ENCODE results near the gene ITPKC. TPM values are rescaled to one million over a fixed set of nuclear protein-coding genes. Genes with fewer than 3 reads are reported as not detected.
A peak's percentile ranks its signal among the peaks of the same experiment; 100 is the strongest.
"Not testable (repeated sequence)": the region's sequence is repeated elsewhere in the genome, so short reads cannot be mapped to it uniquely, and the experiment has no call there.

Gene ITPKC
- total RNA-seq, 2 experiments from 2014 or later, result 6.6 to 6.8 TPM

DNA sequence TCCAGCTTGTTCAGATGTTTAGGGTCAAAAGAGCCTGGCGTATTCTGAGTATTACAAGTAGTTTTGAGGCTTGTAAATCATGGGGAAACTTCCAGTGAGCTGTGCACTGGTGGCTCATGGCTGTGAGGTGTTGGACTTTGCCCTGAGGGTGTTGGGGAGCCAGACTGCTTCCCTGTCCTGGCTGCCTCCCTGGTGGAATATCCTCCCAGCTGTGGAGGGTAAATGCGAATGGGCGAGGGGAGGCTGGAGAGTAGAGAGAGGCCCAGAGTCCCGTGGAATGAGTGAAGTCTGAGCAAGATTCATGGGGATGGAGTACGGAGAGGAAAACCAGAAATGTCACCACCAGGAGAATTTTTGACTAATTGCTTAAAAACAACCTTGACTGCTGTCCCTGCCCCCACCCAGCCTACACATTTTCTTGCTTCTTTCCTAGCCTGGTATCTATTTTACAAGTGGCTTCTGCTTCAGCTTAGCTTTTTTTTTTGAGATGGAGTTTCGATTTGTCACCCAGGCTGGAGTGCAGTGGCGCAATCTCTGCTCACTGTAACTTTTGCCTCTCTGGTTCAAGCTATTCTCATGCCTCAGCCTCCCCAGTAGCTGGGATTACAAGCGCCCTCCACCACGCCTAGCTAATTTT, 37.8 kb downstream of the ITPKC start:
- Mint-ChIP-seq H3K4me1 (peaks cover 56% of the 10 kb centered on the region), H3K27ac (peak overlapping the region; percentile 91), H3K27me3 (no peaks in the 10 kb centered on the region), H3K9me3 (no peaks in the 10 kb centered on the region), H3K4me3 (peak overlapping the region; percentile 79), H3K36me3 (ENCODE audit: low read depth) (peaks cover 74% of the 10 kb centered on the region)
- CTCF ChIA-PET, result interaction anchor here (0.8 to 7.8 kb wide), 6 partner anchors 23 to 92 kb away, joined by 3 to 48 read pairs (median 7); partner anchors contain the start of genes EGLN2 and RAB4B
- peak; percentile 56 for DNase-seq
- POLR2A ChIA-PET, result interaction anchor here (1.0 to 14.2 kb wide), 7 partner anchors 9 to 149 kb away, joined by 3 to 244 read pairs (median 17); partner anchors contain the start of genes COQ8B, EGLN2, ITPKC and MIA

DNA sequence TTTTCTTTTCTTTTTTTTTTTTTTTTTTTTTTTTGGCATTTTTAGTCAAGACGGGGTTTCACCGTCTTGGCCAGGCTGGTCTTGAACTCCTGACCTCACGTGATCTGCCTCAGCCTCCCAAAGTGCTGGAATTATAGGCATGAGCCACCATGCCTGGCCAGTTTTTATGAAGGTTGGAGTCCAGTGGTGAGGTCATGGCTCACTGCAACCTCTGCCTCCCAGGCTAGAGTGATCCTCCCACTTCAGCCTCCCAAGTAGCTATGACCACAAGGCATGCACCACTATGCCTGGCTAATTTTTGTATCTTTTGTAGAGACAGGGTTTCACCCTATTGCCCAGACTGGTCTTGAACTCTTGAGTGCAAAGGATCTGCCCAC, 38.3 kb downstream of the ITPKC start:
- POLR2A ChIA-PET, result interaction anchor here (1.4 to 14.2 kb wide), 5 partner anchors 16 to 51 kb away, joined by 3 to 244 read pairs (median 34); partner anchors contain the start of genes COQ8B, EGLN2, ITPKC and MIA
- H3K9me3 Mint-ChIP-seq, result no peaks in the 10 kb centered on the region
- CTCF ChIA-PET, result interaction anchor here (0.6 to 7.8 kb wide), 5 partner anchors 22 to 679 kb away, joined by 3 to 48 read pairs (median 6); partner anchors contain the start of gene RAB4B
- peaks cover 54% of the 10 kb centered on the region for H3K4me1 Mint-ChIP-seq
- H3K4me3 Mint-ChIP-seq, result peak overlapping the region; percentile 79
- DNase-seq, result no peak
- H3K27me3 Mint-ChIP-seq, result no peaks in the 10 kb centered on the region
- peak overlapping the region; percentile 75 for H3K27ac Mint-ChIP-seq
- peaks cover 73% of the 10 kb centered on the region for H3K36me3 Mint-ChIP-seq (ENCODE audit: low read depth)

DNA sequence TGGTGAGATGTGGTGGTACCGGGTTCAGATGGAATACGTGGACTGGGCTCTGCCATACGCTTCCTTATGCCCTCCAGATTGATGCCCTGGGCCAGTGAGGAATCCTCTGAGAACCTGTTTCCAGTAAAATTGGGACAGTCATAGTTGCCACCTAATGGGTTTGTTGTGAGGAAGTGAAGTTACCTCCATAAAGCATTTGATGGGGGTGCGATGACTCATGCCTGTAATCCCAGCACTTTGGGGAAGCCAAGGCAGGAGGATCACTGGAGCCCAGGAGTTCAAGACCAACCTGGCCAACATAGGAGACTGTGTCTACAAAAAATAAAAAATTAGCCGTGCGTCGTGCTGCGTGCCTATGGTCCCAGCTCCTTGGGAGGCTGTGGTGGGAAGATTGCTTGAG, 38.9 kb downstream of the ITPKC start:
- no peak for DNase-seq
- Mint-ChIP-seq H3K9me3 (no peaks in the 10 kb centered on the region), H3K36me3 (ENCODE audit: low read depth) (peaks cover 76% of the 10 kb centered on the region), H3K27me3 (no peaks in the 10 kb centered on the region), H3K4me1 (peaks cover 57% of the 10 kb centered on the region), H3K27ac (peak overlapping the region; percentile 75), H3K4me3 (peak overlapping the region; percentile 79)
- POLR2A ChIA-PET, result interaction anchor here (1.0 to 14.2 kb wide), 7 partner anchors 11 to 50 kb away, joined by 3 to 244 read pairs (median 15); partner anchors contain the start of genes COQ8B, EGLN2, ITPKC and MIA
- CTCF ChIA-PET, result interaction anchor here (0.6 to 7.8 kb wide), 5 partner anchors 22 to 678 kb away, joined by 4 to 48 read pairs (median 6); partner anchors contain the start of gene RAB4B

DNA sequence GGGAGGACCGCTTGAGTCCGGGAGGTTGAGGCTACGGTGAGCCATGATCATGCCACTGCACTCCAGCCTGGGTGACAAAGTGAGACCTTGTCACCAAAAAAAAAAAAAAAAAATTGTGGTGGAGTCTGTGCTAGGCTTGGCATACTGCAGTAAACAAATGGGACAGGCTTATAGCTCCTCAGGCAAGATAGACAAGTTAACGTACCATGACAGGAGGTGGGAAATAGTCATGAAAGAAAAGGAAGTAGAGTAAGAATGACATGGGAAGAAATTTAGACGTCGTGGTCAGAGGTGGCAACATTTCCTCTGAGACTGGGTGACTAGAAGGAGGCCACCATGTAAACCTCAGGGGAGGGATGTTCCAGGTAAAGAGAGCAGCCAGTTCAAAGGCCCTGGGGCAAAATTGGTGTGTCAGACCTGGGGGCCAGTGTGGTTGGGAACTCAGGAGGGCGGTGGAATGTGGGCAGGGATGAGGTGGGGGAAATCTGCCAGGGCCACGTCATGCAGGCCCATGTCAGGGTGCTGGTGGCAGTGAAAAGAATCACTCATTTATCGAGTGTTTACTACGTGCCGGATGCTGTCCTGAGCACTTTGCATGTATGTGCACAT, 39.7 kb downstream of the ITPKC start:
- H3K27me3 Mint-ChIP-seq, result no peaks in the 10 kb centered on the region
- H3K36me3 Mint-ChIP-seq (ENCODE audit: low read depth), result peaks cover 76% of the 10 kb centered on the region
- no peaks in the 10 kb centered on the region for H3K9me3 Mint-ChIP-seq
- peak overlapping the region; percentile 31 for H3K4me3 Mint-ChIP-seq
- peak overlapping the region; percentile 75 for H3K27ac Mint-ChIP-seq
- ChIA-PET POLR2A (interaction anchor here (1.0 to 14.2 kb wide), 5 partner anchors 10 to 49 kb away, joined by 3 to 244 read pairs (median 6); partner anchors contain the start of genes EGLN2, MIA and RAB4B), CTCF (interaction anchor here (1.2 to 7.8 kb wide), 3 partner anchors 21 to 122 kb away, joined by 4 to 48 read pairs (median 40); partner anchors contain the start of gene RAB4B)
- H3K4me1 Mint-ChIP-seq, result peaks cover 60% of the 10 kb centered on the region
- DNase-seq, result peak; percentile 43

DNA sequence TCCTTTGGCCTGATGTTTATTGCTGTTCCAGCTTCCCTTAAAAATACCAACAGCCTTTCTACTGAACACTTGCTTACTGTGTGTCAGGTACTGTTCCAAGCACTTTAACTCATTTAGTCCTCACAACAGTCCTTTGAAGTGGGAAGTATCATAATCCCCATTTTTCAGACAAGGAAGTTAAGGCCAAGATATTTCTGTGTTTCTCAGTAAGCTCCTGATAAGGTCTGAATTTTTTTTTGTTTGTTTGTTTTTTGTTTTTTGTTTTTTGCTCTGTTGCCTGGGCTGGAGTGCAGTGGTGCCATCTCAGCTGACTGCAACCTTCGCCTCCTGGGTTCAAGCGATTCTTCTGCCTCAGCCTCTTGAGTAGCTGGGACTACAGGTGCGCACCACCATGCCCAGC, 41.6 kb downstream of the ITPKC start:
- H3K27ac Mint-ChIP-seq, result no peak overlapping the region
- CTCF ChIA-PET, result interaction anchor here (0.8 to 1.6 kb wide), 2 partner anchors 9 to 48 kb away, joined by 3 read pairs; no protein-coding TSS in a partner anchor
- DNase-seq, result no peak
- H3K27me3 Mint-ChIP-seq, result no peaks in the 10 kb centered on the region
- H3K9me3 Mint-ChIP-seq, result no peaks in the 10 kb centered on the region
- peaks cover 62% of the 10 kb centered on the region for H3K4me1 Mint-ChIP-seq
- no peak overlapping the region for H3K4me3 Mint-ChIP-seq
- H3K36me3 Mint-ChIP-seq (ENCODE audit: low read depth), result peaks cover 83% of the 10 kb centered on the region
- POLR2A ChIA-PET, result interaction anchor here (1.1 to 14.2 kb wide), 3 partner anchors 8 to 44 kb away, joined by 3 to 244 read pairs (median 15); partner anchors contain the start of genes MIA and RAB4B

DNA sequence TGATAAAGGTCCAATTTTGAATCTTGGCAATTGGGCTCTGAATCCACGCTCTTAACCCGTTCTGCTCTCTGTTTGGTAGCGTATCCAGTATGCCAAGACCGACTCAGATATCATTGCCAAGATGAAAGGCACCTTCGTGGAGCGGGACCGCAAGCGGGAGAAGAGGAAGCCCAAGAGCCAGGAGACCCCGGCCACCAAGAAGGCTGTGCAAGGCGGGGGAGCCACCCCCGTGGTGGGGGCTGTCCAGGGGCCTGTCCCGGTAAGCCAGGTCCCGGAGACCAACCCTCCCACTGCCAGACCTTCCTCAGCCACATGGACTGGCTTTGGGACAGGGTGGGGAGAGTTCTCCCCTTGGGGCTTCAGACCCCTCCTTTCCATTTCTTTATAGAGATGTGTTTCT, 42.4 kb downstream of the ITPKC start:
- CTCF ChIA-PET, result no interaction called here
- H3K27me3 Mint-ChIP-seq, result no peaks in the 10 kb centered on the region

DNA sequence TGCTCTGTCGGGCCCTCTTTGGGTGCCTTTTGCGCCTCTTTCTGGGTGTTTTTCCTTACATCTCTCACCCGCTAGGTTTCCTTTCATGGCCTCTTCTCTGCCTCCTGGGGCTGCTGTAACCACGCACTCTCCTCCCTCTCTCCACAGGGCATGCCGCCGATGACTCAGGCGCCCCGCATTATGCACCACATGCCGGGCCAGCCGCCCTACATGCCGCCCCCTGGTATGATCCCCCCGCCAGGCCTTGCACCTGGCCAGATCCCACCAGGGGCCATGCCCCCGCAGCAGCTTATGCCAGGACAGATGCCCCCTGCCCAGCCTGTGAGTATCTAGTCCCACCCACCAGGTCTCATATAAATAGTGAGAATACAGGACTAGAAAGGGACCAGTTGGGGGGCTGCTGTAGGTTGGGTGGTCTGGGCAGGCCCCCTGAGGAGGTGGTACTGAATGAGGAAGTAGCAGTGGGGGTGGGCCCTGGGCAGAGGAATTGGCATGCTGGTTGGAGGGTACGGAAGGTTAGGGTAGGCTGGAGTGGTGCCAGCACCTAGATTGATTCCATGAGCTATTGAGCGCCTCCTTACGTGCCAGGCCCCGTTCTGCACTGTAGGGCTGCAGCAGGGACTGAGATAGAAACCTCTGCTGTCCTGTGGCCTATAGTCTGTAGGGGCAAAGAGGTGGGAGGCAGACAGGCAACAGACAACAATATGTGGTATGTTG, 46.0 kb downstream of the ITPKC start:
- POLR2A ChIA-PET, result interaction anchor here (1.0 to 1.3 kb wide), 2 partner anchors 9 to 13 kb away, joined by 4 read pairs; partner anchors contain the start of gene ACTMAP

More for the DNA sequence above, 42.4 kb downstream of the ITPKC start:
- peak overlapping the region; percentile 2 for H3K27ac Mint-ChIP-seq
- peaks cover 66% of the 10 kb centered on the region for H3K4me1 Mint-ChIP-seq
- H3K36me3 Mint-ChIP-seq (ENCODE audit: low read depth), result peaks cover 87% of the 10 kb centered on the region
- no peak overlapping the region for H3K4me3 Mint-ChIP-seq
- H3K9me3 Mint-ChIP-seq, result no peaks in the 10 kb centered on the region
- POLR2A ChIA-PET, result interaction anchor here (14.2 kb wide), 1 partner anchor 18 kb away, joined by 244 read pairs; the partner anchor contains the start of genes MIA and RAB4B
- DNase-seq, result no peak

DNA sequence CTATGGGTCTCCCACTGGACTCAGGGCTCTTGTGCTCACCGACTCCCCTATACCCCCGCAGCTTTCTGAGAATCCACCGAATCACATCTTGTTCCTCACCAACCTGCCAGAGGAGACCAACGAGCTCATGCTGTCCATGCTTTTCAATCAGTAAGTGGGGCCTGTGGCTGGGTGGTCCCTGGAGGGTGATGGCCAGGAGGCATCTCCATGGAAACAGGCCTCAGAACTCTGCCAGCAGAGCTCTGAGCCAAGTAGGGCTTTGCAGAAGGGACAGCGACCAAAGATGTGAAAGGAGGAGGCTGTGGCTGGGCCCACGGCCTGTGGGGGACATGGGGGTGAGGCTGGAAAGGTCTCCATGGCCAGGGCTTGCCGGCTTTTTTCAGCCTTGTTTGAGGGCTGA, 46.6 kb downstream of the ITPKC start:
- Mint-ChIP-seq H3K27ac (no peak overlapping the region), H3K36me3 (ENCODE audit: low read depth) (peaks cover 76% of the 10 kb centered on the region), H3K4me1 (peaks cover 39% of the 10 kb centered on the region), H3K4me3 (no peak overlapping the region), H3K27me3 (no peaks in the 10 kb centered on the region), H3K9me3 (no peaks in the 10 kb centered on the region)
- ChIA-PET POLR2A (interaction anchor here (1.0 to 1.3 kb wide), 2 partner anchors 9 to 14 kb away, joined by 4 read pairs; partner anchors contain the start of gene ACTMAP), CTCF (no interaction called here)
- no peak for DNase-seq

More for the DNA sequence above, 46.0 kb downstream of the ITPKC start:
- Mint-ChIP-seq H3K4me3 (no peak overlapping the region), H3K4me1 (peaks cover 44% of the 10 kb centered on the region), H3K27me3 (no peaks in the 10 kb centered on the region), H3K36me3 (ENCODE audit: low read depth) (peaks cover 82% of the 10 kb centered on the region), H3K9me3 (no peaks in the 10 kb centered on the region), H3K27ac (peak overlapping the region; percentile 34)
- DNase-seq, result no peak
- CTCF ChIA-PET, result no interaction called here

DNA sequence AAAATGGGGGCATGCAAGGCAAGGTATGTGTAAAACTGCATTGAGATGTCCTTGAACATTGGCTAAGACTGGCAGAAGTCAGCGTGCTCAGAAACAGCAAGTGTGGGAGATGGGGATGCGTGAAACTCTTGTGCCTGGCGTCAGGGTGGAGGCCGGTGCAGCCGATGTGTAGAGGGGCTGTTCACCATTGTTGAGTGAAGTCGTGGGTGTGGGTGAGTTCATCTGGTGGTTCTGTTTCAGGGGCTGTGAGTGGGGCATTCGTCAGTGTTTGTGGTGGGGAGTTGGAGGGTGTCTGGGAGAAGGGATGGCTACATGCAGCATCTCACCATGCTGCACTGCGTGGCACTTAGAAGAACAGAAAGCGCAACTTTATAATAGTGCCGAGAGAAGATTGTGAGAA, 47.1 kb downstream of the ITPKC start:
- CTCF ChIA-PET, result no interaction called here
- H3K9me3 Mint-ChIP-seq, result no peaks in the 10 kb centered on the region
- POLR2A ChIA-PET, result interaction anchor here (1.3 kb wide), 1 partner anchor 10 kb away, joined by 4 read pairs; no protein-coding TSS in a partner anchor
- H3K36me3 Mint-ChIP-seq (ENCODE audit: low read depth), result peaks cover 78% of the 10 kb centered on the region
- H3K27ac Mint-ChIP-seq, result peak overlapping the region; percentile 4
- no peak for DNase-seq
- H3K4me3 Mint-ChIP-seq, result no peak overlapping the region
- H3K4me1 Mint-ChIP-seq, result peaks cover 39% of the 10 kb centered on the region
- H3K27me3 Mint-ChIP-seq, result no peaks in the 10 kb centered on the region

DNA sequence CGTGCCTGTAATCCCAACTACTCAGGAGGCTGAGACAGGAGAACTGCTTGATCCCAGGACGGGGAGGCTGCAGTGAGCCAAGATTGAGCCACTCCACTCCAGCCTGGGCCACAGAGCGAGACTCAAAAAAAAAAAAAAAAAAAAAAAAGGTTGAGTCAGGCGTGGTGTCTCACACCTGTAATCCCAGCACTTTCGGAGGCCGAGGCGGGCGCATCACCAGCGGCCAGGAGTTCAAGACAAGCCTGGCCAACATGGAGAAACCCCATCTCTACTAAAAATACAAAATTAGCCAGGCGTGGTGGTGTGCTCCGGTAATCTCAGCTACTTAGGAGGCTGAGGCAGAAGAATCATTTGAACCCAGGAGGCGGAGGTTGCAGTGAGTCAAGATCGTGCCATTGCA, 49.5 kb downstream of the ITPKC start:
- ChIA-PET POLR2A (interaction anchor here (1.1 to 2.6 kb wide), 4 partner anchors 9 to 16 kb away, joined by 3 to 15 read pairs (median 6); partner anchors contain the start of genes ACTMAP, RAB4B and SNRPA), CTCF (interaction anchor here (1.2 kb wide), 1 partner anchor 9 kb away, joined by 3 read pairs; no protein-coding TSS in a partner anchor)
- H3K36me3 Mint-ChIP-seq (ENCODE audit: low read depth), result peaks cover 69% of the 10 kb centered on the region
- DNase-seq, H3K4me3 Mint-ChIP-seq, H3K27me3 Mint-ChIP-seq, H3K9me3 Mint-ChIP-seq, H3K27ac Mint-ChIP-seq: not testable (repeated sequence)
- H3K4me1 Mint-ChIP-seq, result peaks cover 35% of the 10 kb centered on the region

DNA sequence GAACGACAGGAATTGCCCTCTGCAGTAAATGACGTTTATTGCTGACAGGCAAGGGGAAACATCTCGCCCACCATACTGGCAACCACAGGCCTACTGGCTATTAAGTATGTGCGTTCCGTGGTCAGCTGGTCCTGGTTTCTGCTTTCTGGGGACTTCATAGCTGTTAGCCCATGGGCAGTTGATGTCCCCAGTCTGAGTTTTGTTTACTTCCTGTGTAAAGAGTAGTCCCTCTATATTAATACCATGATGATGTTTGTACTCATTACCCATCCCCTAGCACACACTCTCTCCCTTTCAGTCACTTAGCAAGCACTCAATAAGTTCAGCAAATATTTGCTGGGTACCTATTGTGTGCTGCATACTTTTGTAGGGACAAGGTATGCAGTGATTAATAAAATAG, 52.0 kb downstream of the ITPKC start:
- no peaks in the 10 kb centered on the region for H3K9me3 Mint-ChIP-seq
- H3K27ac Mint-ChIP-seq, result no peak overlapping the region
- peaks cover 23% of the 10 kb centered on the region for H3K4me1 Mint-ChIP-seq
- ChIA-PET CTCF (no interaction called here), POLR2A (interaction anchor here (1.7 kb wide), 1 partner anchor 10 kb away, joined by 7 read pairs; the partner anchor contains the start of gene RAB4B)
- H3K36me3 Mint-ChIP-seq (ENCODE audit: low read depth), result peaks cover 46% of the 10 kb centered on the region
- no peak for DNase-seq
- no peak overlapping the region for H3K4me3 Mint-ChIP-seq
- no peaks in the 10 kb centered on the region for H3K27me3 Mint-ChIP-seq
